WI38 (cell line): ENCODE results near the gene SLIT1.

Experiments used
- H3K4me3 ChIP-seq: 2 replicates; pipeline ENCODE4 v1.5.1; 2011; ENCODE audit warnings: low read depth, mild to moderate bottlenecking, control low read depth, low read length
- CTCF ChIP-seq: IDR thresholded peaks from 2 replicates; pipeline ENCODE4 v1.5.1; 2012; ENCODE audit warnings: low read depth, mild to moderate bottlenecking, control low read depth, low read length

Gene SLIT1

GRCh38 chr10:97003151-97003803 lies 182.5 kb downstream of the SLIT1 start:
- H3K4me3 ChIP-seq, result no peak overlapping the region
- no peak for TF ChIP-seq CTCF

- H3K4me3 ChIP-seq, result no peak overlapping the region
- no peak for TF ChIP-seq CTCF
Measured at GRCh38 chr10:97002670-97003069, 183.1 kb downstream of the SLIT1 start.

- no peak overlapping the region for H3K4me3 ChIP-seq
- TF ChIP-seq CTCF, result no peak
Measured at GRCh38 chr10:97001183-97001991, 184.4 kb downstream of the SLIT1 start.

- H3K4me3 ChIP-seq, result no peak overlapping the region
- no peak for TF ChIP-seq CTCF
Measured at GRCh38 chr10:97000487-97001182, 185.1 kb downstream of the SLIT1 start.

GRCh38 chr10:96999987-97000386 lies 185.8 kb downstream of the SLIT1 start:
- H3K4me3 ChIP-seq, result no peak overlapping the region
- no peak for TF ChIP-seq CTCF

GRCh38 chr10:96999337-96999736 lies 186.4 kb downstream of the SLIT1 start:
- no peak for TF ChIP-seq CTCF
- H3K4me3 ChIP-seq, result no peak overlapping the region

- no peak overlapping the region for H3K4me3 ChIP-seq
- TF ChIP-seq CTCF, result no peak
Measured at GRCh38 chr10:96998329-96998888, 187.3 kb downstream of the SLIT1 start.
